HG03066 (cell line): ENCODE measurements around the gene CCNDBP1.
"Not testable (repeated sequence)": the region's sequence is repeated elsewhere in the genome, so short reads cannot be mapped to it uniquely, and the experiment has no call there.

Experiments used
- ATAC-seq: cut with Tn5 transposase; IDR thresholded peaks from one replicate; pipeline ENCODE4 v1.9.1; 2021; ENCODE audit warnings: low read depth; ENCODE audit not compliant: unreplicated experiment

The CCNDBP1 gene, protein sequence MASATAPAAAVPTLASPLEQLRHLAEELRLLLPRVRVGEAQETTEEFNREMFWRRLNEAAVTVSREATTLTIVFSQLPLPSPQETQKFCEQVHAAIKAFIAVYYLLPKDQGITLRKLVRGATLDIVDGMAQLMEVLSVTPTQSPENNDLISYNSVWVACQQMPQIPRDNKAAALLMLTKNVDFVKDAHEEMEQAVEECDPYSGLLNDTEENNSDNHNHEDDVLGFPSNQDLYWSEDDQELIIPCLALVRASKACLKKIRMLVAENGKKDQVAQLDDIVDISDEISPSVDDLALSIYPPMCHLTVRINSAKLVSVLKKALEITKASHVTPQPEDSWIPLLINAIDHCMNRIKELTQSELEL

GRCh38 chr15:43185157-43186002 lies at the start of gene CCNDBP1:
CCNDBP1 (plus strand) TSS chr15:43185403; CDS start chr15:43185499, 96 bp downstream.
- ATAC-seq: peak; percentile 91

- no peak for ATAC-seq
Measured at GRCh38 chr15:43143203-43143941, 41.8 kb upstream of the CCNDBP1 start.

- ATAC-seq: no peak
Measured at GRCh38 chr15:43144512-43144911, 40.7 kb upstream of the CCNDBP1 start.

- no peak for ATAC-seq
Measured at GRCh38 chr15:43146184-43146583, 39.0 kb upstream of the CCNDBP1 start.

GRCh38 chr15:43150191-43150929 lies 34.8 kb upstream of the CCNDBP1 start:
- ATAC-seq: no peak

- no peak for ATAC-seq
Measured at GRCh38 chr15:43151688-43152087, 33.5 kb upstream of the CCNDBP1 start.

GRCh38 chr15:43153269-43153668 lies 31.9 kb upstream of the CCNDBP1 start:
- no peak for ATAC-seq

- ATAC-seq: no peak
Measured at GRCh38 chr15:43165801-43166325, 19.3 kb upstream of the CCNDBP1 start.

GRCh38 chr15:43167261-43167660 lies 17.9 kb upstream of the CCNDBP1 start:
- not testable (repeated sequence) for ATAC-seq

DNA sequence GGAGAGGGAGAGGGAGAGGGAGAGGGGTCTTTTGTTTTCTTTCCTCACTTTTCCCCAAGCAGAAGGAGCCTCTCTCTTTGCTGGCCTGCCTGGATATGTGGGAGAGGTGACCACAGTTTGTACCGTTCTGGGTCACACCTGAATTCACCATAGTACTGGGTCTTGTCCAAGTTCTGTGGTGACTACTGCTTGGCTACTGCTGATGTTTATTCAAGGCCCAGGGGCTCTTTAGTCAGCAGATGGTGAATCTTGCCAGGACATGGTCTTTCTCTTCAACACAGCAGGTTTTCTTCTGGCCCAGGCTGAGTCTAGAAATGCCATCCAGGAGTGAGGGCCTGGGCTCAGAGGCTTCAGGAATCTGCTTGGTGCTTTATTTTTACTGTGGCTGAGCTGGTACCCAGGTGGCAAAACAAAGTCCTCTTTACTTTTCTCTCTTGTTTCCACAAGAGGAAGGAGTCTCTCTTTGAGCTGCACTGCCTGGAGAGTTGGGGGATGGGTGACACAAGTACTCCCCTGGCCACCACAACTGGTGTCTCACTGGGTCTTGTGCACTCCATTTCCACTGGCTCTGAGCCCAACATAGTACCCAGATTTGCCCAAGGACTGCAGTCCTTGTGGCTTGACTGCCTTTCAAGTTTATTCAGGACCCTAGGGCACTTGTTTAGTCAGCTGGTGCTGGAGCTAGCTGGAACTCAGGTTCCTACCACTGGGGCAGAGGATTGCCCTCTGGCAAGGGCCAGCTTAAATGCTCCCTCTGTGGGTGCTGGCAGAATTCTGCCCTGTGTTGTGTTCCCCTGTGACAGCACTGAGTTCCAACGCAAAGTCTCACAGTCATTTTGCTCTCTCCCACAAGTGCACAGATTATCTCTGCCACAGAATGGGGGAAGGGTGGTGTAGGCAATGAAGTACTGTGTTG lies 16.8 kb upstream of the CCNDBP1 start:
- ATAC-seq: no peak

DNA sequence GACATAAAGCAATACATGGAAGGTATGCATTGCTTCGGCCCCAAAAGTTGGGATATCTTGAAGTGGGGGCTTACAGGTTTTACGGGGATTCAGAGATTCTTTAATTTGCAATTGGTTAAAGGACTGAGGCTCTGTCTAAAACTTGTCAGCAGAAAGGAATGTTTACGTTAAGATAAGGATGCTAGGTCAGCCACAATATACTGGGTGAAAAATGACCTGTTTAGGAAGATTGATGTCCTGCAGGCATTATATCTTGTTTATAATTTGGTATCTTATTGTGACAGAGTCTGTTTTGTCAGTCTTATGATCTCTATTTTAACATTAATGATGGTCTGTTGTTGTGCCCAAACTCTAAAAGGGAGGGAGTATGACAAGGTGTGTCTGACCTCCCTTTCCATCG lies 15.3 kb upstream of the CCNDBP1 start:
- ATAC-seq: no peak

- not testable (repeated sequence) for ATAC-seq
Measured at GRCh38 chr15:43175656-43176309, 9.4 kb upstream of the CCNDBP1 start.

- ATAC-seq: not testable (repeated sequence)
Measured at GRCh38 chr15:43177147-43177546, 8.1 kb upstream of the CCNDBP1 start.

DNA sequence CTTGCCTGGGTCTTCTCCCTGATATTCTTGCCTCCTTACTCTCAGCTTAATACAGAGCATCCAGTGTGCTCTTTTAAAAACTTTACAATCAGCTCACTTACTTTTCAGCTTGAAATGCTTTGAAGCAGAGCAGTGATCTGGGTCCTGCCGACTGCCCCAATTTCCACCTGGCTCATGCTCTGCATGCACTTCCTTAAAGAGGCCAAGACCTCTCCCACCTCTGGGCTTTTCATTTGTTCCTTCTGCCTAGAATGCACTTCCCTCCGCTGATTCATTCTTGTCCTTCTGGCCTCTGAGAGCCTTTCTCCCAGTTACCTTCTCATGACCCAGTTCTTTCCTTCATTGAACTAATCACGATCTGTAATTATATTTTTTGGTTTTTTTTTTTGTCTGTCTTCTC lies 1.9 kb upstream of the CCNDBP1 start:
- no peak for ATAC-seq

- no peak for ATAC-seq
Measured at GRCh38 chr15:43184407-43185124, 637 bp upstream of the CCNDBP1 start.

DNA sequence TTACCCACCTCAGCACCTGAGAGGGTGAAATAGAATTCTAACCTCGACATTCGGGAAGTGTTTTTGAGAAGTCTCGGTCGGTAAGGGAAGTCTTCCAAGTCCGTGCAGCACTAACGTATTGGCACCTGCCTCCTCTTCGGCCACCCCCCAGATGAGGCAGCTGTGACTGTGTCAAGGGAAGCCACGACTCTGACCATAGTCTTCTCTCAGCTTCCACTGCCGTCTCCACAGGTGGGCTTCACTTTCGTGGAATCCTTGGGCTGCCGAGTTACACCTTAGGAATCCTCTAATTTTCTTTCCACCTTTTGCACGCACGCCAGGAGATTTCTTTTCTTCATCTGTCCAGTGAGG lies 775 bp downstream of the CCNDBP1 start:
- peak; percentile 21 for ATAC-seq

- no peak for ATAC-seq
Measured at GRCh38 chr15:43187544-43188155, 2.4 kb downstream of the CCNDBP1 start.

GRCh38 chr15:43189296-43189695 lies 4.1 kb downstream of the CCNDBP1 start:
- ATAC-seq: no peak
